Measurements from ENCODE around the gene PNPLA7. TPM values are rescaled to one million over a fixed set of nuclear protein-coding genes. Genes with fewer than 3 reads are reported as not detected.

Gene PNPLA7
- total RNA-seq, 1 experiment from 2014 or later, result 1.8 TPM

DNA sequence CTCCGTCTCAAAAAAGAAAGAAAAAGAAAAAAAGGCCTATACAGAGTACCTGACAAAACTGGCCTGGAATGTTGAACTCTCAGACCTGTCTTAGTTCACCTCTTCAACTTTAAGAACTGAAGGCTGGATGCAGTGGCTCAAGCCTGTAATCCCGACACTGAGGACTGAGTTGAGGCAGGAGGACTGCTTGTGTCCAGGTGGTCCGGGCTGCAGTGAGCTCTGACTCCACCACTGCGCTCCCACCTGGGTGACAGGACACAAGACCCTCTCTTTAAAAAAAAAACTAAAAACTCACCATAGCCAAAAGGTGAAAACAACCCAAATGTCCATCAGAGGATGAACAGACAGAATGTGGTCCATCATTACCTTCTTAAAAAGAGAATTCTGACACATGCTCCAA lies 7.9 kb upstream of the PNPLA7 start:
- ChIA-PET RAD21 (ENCODE audit: low non-redundant PET in 1 of 2, low total read pairs in 2 of 2, uncharacterized antibody in 2 of 2, unreplicated experiment in 2 of 2) (no interaction called here), CTCF (no interaction called here), POLR2A (no interaction called here)
- Histone ChIP-seq H3K4me3 (replicated peaks in 1 of 2; ENCODE audit: low read depth in 1 of 2, low read length in 2 of 2) (no peak overlapping the region), H2AFZ (ENCODE audit: low read depth, low read length, poor library complexity, severe bottlenecking) (no peak overlapping the region), H4K20me1 (ENCODE audit: insufficient read depth) (peaks cover 8% of the 10 kb centered on the region; the same call in 1 of the 2 replicates), H3K27ac (ENCODE audit: low read depth, low read length) (no peak overlapping the region), H3K27me3 (ENCODE audit: insufficient read depth, low read length) (no peaks in the 10 kb centered on the region), H3K79me2 (ENCODE audit: insufficient read depth, low read length) (peaks cover 21% of the 10 kb centered on the region), H3K9ac (ENCODE audit: low read length) (no peak overlapping the region), H3K9me3 (ENCODE audit: control insufficient read depth in 1 of 2, insufficient read depth in 1 of 2, low read depth in 1 of 2, low read length in 2 of 2) (no peaks in the 10 kb centered on the region), H3K9me2 (ENCODE audit: insufficient read depth) (no peaks in the 10 kb centered on the region), H3K4me1 (ENCODE audit: control insufficient read depth in 1 of 2, insufficient read depth in 2 of 2, low read length in 2 of 2) (peaks cover 0 to 3% of the 10 kb centered on the region in 2 experiments; a peak in 1 of 4 replicates), H3K4me2 (ENCODE audit: low read length) (no peak overlapping the region), H3K36me3 (ENCODE audit: control insufficient read depth in 1 of 2, insufficient read depth in 2 of 2, low read length in 2 of 2) (peaks cover 35 to 38% of the 10 kb centered on the region in 2 experiments; a peak in 3 of 4 replicates)
- BruUV-seq (replicated peaks), result no TSS peak
- intact Hi-C loops (cut with micrococcal nuclease), result no loop called here
- DNase-seq (ENCODE audit: low read depth, low spot score) (no peak), ATAC-seq (no peak)
- TF ChIP-seq EGR1 (IDR thresholded peaks at IDR 0.05; ENCODE audit: low read depth), result no peak

DNA sequence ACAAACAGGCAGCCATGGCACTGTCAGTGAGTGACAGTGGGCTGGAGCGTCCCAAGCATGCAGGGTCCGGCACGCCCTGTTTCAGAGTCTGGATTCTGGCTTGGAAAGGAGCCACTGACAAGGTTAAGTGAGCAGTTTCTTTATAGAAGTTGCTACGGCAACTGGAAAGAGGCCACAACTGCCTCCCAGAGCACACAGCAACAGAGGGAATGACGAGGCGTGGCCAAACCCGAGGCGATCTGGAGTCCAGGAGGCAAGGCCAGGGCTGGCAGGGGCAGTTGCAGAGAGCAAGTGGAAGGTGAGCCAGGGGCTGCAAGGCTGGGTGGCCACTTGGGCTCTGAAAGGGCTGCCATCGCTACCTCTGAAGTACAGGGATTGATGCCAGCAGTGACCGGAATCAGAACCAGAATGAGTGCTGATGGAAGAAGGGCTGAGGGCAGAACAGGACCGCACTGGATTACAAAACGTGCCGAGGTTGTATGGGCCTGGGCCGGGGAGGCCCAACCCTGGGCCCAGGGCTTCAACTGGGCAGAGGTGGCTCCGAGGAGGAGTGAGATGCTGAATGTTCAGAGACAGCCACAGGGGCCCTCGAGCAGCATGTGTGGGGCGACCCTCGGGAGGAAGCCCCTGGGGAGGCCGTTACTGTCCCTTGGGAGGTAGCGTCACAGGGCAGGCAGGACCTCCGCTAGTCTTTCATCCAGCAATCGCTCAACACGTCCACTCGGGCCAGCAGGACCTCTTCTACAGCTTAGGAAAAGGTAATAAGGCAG lies 6.1 kb upstream of the PNPLA7 start:
- no peaks in the 10 kb centered on the region for H3K9me2 ChIP-seq (ENCODE audit: insufficient read depth)
- DNase-seq (ENCODE audit: low read depth, low spot score) (no peak), ATAC-seq (no peak)
- H3K79me2 ChIP-seq (ENCODE audit: insufficient read depth, low read length), result peaks cover 26% of the 10 kb centered on the region
- BruUV-seq (replicated peaks), result no TSS peak
- no peak overlapping the region for H3K27ac ChIP-seq (ENCODE audit: low read depth, low read length)
- H4K20me1 ChIP-seq (ENCODE audit: insufficient read depth), result peaks cover 8% of the 10 kb centered on the region; the same call in 1 of the 2 replicates
- POLR2A ChIA-PET, result no interaction called here
- RAD21 ChIA-PET (ENCODE audit: low non-redundant PET in 1 of 2, low total read pairs in 2 of 2, uncharacterized antibody in 2 of 2, unreplicated experiment in 2 of 2), result no interaction called here
- H3K27me3 ChIP-seq (ENCODE audit: insufficient read depth, low read length), result no peaks in the 10 kb centered on the region
- H3K9me3 ChIP-seq (ENCODE audit: control insufficient read depth in 1 of 2, insufficient read depth in 1 of 2, low read depth in 1 of 2, low read length in 2 of 2), result no peaks in the 10 kb centered on the region
- peaks cover 34 to 36% of the 10 kb centered on the region in 2 experiments; a peak in 3 of 4 replicates for H3K36me3 ChIP-seq (ENCODE audit: control insufficient read depth in 1 of 2, insufficient read depth in 2 of 2, low read length in 2 of 2)
- no peak overlapping the region for H3K4me2 ChIP-seq (ENCODE audit: low read length)
- no peak for TF ChIP-seq ELF1 (IDR thresholded peaks at IDR 0.05; ENCODE audit: borderline replicate concordance, low read depth)
- no peak for TF ChIP-seq RAD21 (IDR thresholded peaks at IDR 0.05; ENCODE audit: low read depth)
- H2AFZ ChIP-seq (ENCODE audit: low read depth, low read length, poor library complexity, severe bottlenecking), result no peak overlapping the region
- no peak overlapping the region for H3K4me3 ChIP-seq (replicated peaks in 1 of 2; ENCODE audit: low read depth in 1 of 2, low read length in 2 of 2)
- intact Hi-C loops (cut with micrococcal nuclease), result no loop called here
- CTCF ChIA-PET, result no interaction called here
- peaks cover 5 to 11% of the 10 kb centered on the region in 2 experiments for H3K4me1 ChIP-seq (ENCODE audit: control insufficient read depth in 1 of 2, insufficient read depth in 2 of 2, low read length in 2 of 2)
- no peak overlapping the region for H3K9ac ChIP-seq (ENCODE audit: low read length)
